ENCODE data around the gene CTSE.

The CTSE gene

GRCh38 chr1:205990226-205990625 is 33.5 kb downstream of the CTSE start:
- no peaks in the 10 kb centered on the region for H3K9me3 ChIP-seq (ENCODE audit: control insufficient read depth, low read length)
- 95 to 96% methylated on average over 2 of the region's 2 CpGs for WGBS, 2 experiments (ENCODE audit: insufficient coverage in 2 of 2)
- no peaks in the 10 kb centered on the region for H3K36me3 ChIP-seq (ENCODE audit: control insufficient read depth, insufficient read depth, low read length)
- no peak overlapping the region for H3K4me3 ChIP-seq (ENCODE audit: extremely low read depth, insufficient read depth, low read length, poor library complexity, severe bottlenecking)
- no peak overlapping the region for H3K27ac ChIP-seq (ENCODE audit: low read depth, low read length, severe bottlenecking)
- H3K4me1 ChIP-seq (ENCODE audit: control insufficient read depth, insufficient read depth, low read length, poor library complexity, severe bottlenecking) = peaks cover 19% of the 10 kb centered on the region

- H3K9me3 ChIP-seq (ENCODE audit: control insufficient read depth, low read length) = no peaks in the 10 kb centered on the region
- H3K4me3 ChIP-seq (ENCODE audit: extremely low read depth, insufficient read depth, low read length, poor library complexity, severe bottlenecking) = no peak overlapping the region
- 79 to 100% methylated on average over 2 to 3 of the region's 5 CpGs for WGBS, 2 experiments (ENCODE audit: insufficient coverage in 2 of 2)
- H3K27ac ChIP-seq (ENCODE audit: low read depth, low read length, severe bottlenecking) = no peak overlapping the region
- no peaks in the 10 kb centered on the region for H3K36me3 ChIP-seq (ENCODE audit: control insufficient read depth, insufficient read depth, low read length)
- peaks cover 16% of the 10 kb centered on the region for H3K4me1 ChIP-seq (ENCODE audit: control insufficient read depth, insufficient read depth, low read length, poor library complexity, severe bottlenecking)
Measured at GRCh38 chr1:205989786-205990185, 33.9 kb downstream of the CTSE start.

GRCh38 chr1:205988585-205988995 is 35.1 kb downstream of the CTSE start:
- Histone ChIP-seq H3K27ac (ENCODE audit: low read depth, low read length, severe bottlenecking) (no peak overlapping the region), H3K4me3 (ENCODE audit: extremely low read depth, insufficient read depth, low read length, poor library complexity, severe bottlenecking) (no peak overlapping the region)
- 89 to 90% methylated on average over 7 to 12 of the region's 12 CpGs for WGBS, 2 experiments (ENCODE audit: insufficient coverage in 2 of 2)

GRCh38 chr1:205986861-205987260 is 36.8 kb downstream of the CTSE start:
- H3K27ac ChIP-seq (ENCODE audit: low read depth, low read length, severe bottlenecking) = no peak overlapping the region
- peaks cover 10% of the 10 kb centered on the region for H3K4me1 ChIP-seq (ENCODE audit: control insufficient read depth, insufficient read depth, low read length, poor library complexity, severe bottlenecking)
- no peak overlapping the region for H3K4me3 ChIP-seq (ENCODE audit: extremely low read depth, insufficient read depth, low read length, poor library complexity, severe bottlenecking)
- no peaks in the 10 kb centered on the region for H3K9me3 ChIP-seq (ENCODE audit: control insufficient read depth, low read length)
- 57% methylated on average over 1 of the region's 2 CpGs; no CpG with 5 or more reads in 1 of the 2 experiments for WGBS, 2 experiments (ENCODE audit: insufficient coverage in 2 of 2)
- no peaks in the 10 kb centered on the region for H3K36me3 ChIP-seq (ENCODE audit: control insufficient read depth, insufficient read depth, low read length)

More at GRCh38 chr1:205988585-205988995, 35.1 kb downstream of the CTSE start:
- Histone ChIP-seq H3K9me3 (ENCODE audit: control insufficient read depth, low read length) (no peaks in the 10 kb centered on the region), H3K4me1 (ENCODE audit: control insufficient read depth, insufficient read depth, low read length, poor library complexity, severe bottlenecking) (peaks cover 10% of the 10 kb centered on the region), H3K36me3 (ENCODE audit: control insufficient read depth, insufficient read depth, low read length) (no peaks in the 10 kb centered on the region)

- no peak overlapping the region for H3K4me3 ChIP-seq (ENCODE audit: extremely low read depth, insufficient read depth, low read length, poor library complexity, severe bottlenecking)
- H3K27ac ChIP-seq (ENCODE audit: low read depth, low read length, severe bottlenecking) = no peak overlapping the region
- no peaks in the 10 kb centered on the region for H3K36me3 ChIP-seq (ENCODE audit: control insufficient read depth, insufficient read depth, low read length)
- H3K4me1 ChIP-seq (ENCODE audit: control insufficient read depth, insufficient read depth, low read length, poor library complexity, severe bottlenecking) = peaks cover 8% of the 10 kb centered on the region
- 85 to 90% methylated on average over 1 to 2 of the region's 3 CpGs for WGBS, 2 experiments (ENCODE audit: insufficient coverage in 2 of 2)
- H3K9me3 ChIP-seq (ENCODE audit: control insufficient read depth, low read length) = no peaks in the 10 kb centered on the region
Measured at GRCh38 chr1:205986292-205986691, 37.4 kb downstream of the CTSE start.

GRCh38 chr1:205985330-205986005 is 38.2 kb downstream of the CTSE start:
- Histone ChIP-seq H3K27ac (ENCODE audit: low read depth, low read length, severe bottlenecking) (no peak overlapping the region), H3K9me3 (ENCODE audit: control insufficient read depth, low read length) (no peaks in the 10 kb centered on the region), H3K4me3 (ENCODE audit: extremely low read depth, insufficient read depth, low read length, poor library complexity, severe bottlenecking) (no peak overlapping the region), H3K4me1 (ENCODE audit: control insufficient read depth, insufficient read depth, low read length, poor library complexity, severe bottlenecking) (peaks cover 4% of the 10 kb centered on the region), H3K36me3 (ENCODE audit: control insufficient read depth, insufficient read depth, low read length) (no peaks in the 10 kb centered on the region)
- 87 to 96% methylated on average over 5 to 6 of the region's 9 CpGs for whole genome bisulfite sequencing, 2 experiments (ENCODE audit: insufficient coverage in 2 of 2)

- no peaks in the 10 kb centered on the region for H3K9me3 ChIP-seq (ENCODE audit: control insufficient read depth, low read length)
- H3K36me3 ChIP-seq (ENCODE audit: control insufficient read depth, insufficient read depth, low read length) = no peaks in the 10 kb centered on the region
- H3K4me3 ChIP-seq (ENCODE audit: extremely low read depth, insufficient read depth, low read length, poor library complexity, severe bottlenecking) = no peak overlapping the region
- peaks cover 4% of the 10 kb centered on the region for H3K4me1 ChIP-seq (ENCODE audit: control insufficient read depth, insufficient read depth, low read length, poor library complexity, severe bottlenecking)
- H3K27ac ChIP-seq (ENCODE audit: low read depth, low read length, severe bottlenecking) = no peak overlapping the region
- WGBS, 2 experiments (ENCODE audit: insufficient coverage in 2 of 2) = 51 to 52% methylated on average over 11 to 12 of the region's 14 CpGs
Measured at GRCh38 chr1:205983925-205984725, 39.6 kb downstream of the CTSE start.

- WGBS, 2 experiments (ENCODE audit: insufficient coverage in 2 of 2) = no CpG with 5 or more reads among the region's 1 CpG
- Histone ChIP-seq H3K27ac (ENCODE audit: low read depth, low read length, severe bottlenecking) (no peak overlapping the region), H3K9me3 (ENCODE audit: control insufficient read depth, low read length) (no peaks in the 10 kb centered on the region), H3K4me1 (ENCODE audit: control insufficient read depth, insufficient read depth, low read length, poor library complexity, severe bottlenecking) (peaks cover 14% of the 10 kb centered on the region), H3K4me3 (ENCODE audit: extremely low read depth, insufficient read depth, low read length, poor library complexity, severe bottlenecking) (no peak overlapping the region), H3K36me3 (ENCODE audit: control insufficient read depth, insufficient read depth, low read length) (no peaks in the 10 kb centered on the region)
Measured at GRCh38 chr1:205981257-205981656, 42.4 kb downstream of the CTSE start.

- 93 to 100% methylated on average over 3 of the region's 3 CpGs for WGBS, 2 experiments (ENCODE audit: insufficient coverage in 2 of 2)
- no peak overlapping the region for H3K27ac ChIP-seq (ENCODE audit: low read depth, low read length, severe bottlenecking)
Measured at GRCh38 chr1:205980237-205980870, 43.3 kb downstream of the CTSE start.

GRCh38 chr1:205979301-205979700 is 44.4 kb downstream of the CTSE start:
- peaks cover 18% of the 10 kb centered on the region for H3K4me1 ChIP-seq (ENCODE audit: control insufficient read depth, insufficient read depth, low read length, poor library complexity, severe bottlenecking)
- H3K36me3 ChIP-seq (ENCODE audit: control insufficient read depth, insufficient read depth, low read length) = no peaks in the 10 kb centered on the region
- no peak overlapping the region for H3K27ac ChIP-seq (ENCODE audit: low read depth, low read length, severe bottlenecking)
- no peak overlapping the region for H3K4me3 ChIP-seq (ENCODE audit: extremely low read depth, insufficient read depth, low read length, poor library complexity, severe bottlenecking)
- H3K9me3 ChIP-seq (ENCODE audit: control insufficient read depth, low read length) = no peaks in the 10 kb centered on the region
- 95% methylated on average over 4 to 6 of the region's 6 CpGs for WGBS, 2 experiments (ENCODE audit: insufficient coverage in 2 of 2)

More at GRCh38 chr1:205980237-205980870, 43.3 kb downstream of the CTSE start:
- Histone ChIP-seq H3K36me3 (ENCODE audit: control insufficient read depth, insufficient read depth, low read length) (no peaks in the 10 kb centered on the region), H3K4me3 (ENCODE audit: extremely low read depth, insufficient read depth, low read length, poor library complexity, severe bottlenecking) (no peak overlapping the region), H3K4me1 (ENCODE audit: control insufficient read depth, insufficient read depth, low read length, poor library complexity, severe bottlenecking) (peaks cover 18% of the 10 kb centered on the region), H3K9me3 (ENCODE audit: control insufficient read depth, low read length) (no peaks in the 10 kb centered on the region)
